ENCODE measurements around the gene DNAAF8.

Gene DNAAF8

GRCh38 chr16:4692460-4693295, 41.7 kb upstream of the DNAAF8 start:
- DNase-seq (ENCODE audit: low read depth), result no peak
- TF ChIP-seq CTCF (conservative IDR thresholded peaks at IDR 0.05; ENCODE audit: low read depth, low read length), result no peak
- H3K4me3 ChIP-seq (ENCODE audit: low read length), result peak overlapping the region; percentile 66

GRCh38 chr16:4693296-4693955, 40.9 kb upstream of the DNAAF8 start, which contains the start of gene NUDT16L1:
Gene NUDT16L1 (plus strand): TSS chr16:4693562. CDS start chr16:4693727, 165 bp downstream.
- no peak for TF ChIP-seq CTCF (conservative IDR thresholded peaks at IDR 0.05; ENCODE audit: low read depth, low read length)
- peak within 1 kb of the TSS; percentile 74 for H3K4me3 ChIP-seq (ENCODE audit: low read length)
- DNase-seq (ENCODE audit: low read depth), result peak; percentile 73

DNA sequence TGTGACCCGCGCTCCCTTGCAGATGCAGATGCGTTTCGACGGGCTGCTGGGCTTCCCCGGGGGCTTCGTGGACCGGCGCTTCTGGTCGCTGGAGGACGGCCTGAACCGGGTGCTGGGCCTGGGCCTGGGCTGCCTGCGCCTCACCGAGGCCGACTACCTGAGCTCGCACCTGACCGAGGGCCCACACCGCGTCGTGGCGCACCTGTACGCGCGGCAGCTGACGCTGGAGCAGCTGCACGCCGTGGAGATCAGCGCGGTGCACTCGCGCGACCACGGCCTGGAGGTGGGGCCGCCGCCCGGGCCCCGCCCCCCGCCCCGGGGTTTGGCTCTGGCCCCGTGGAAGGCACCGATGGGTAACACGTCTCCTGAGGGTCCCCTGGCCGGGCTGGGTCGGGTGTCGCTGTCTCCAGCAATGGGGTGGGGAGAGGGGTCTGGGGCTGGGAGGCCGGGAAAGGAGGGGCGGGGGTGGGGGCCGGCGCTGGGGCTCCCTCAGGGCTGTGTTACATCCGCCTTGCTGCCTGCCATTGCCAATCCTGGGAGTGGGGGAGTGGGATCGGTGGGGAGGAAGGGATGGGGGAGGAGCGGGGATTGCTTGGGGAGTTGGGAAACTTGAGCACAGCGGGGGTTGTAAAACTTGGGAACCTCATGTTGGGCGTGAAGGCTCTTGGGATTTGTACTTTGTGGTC, 40.2 kb upstream of the DNAAF8 start:
- TF ChIP-seq CTCF (conservative IDR thresholded peaks at IDR 0.05; ENCODE audit: low read depth, low read length), result no peak
- peak overlapping the region; percentile 74 for H3K4me3 ChIP-seq (ENCODE audit: low read length)
- no peak for DNase-seq (ENCODE audit: low read depth)

DNA sequence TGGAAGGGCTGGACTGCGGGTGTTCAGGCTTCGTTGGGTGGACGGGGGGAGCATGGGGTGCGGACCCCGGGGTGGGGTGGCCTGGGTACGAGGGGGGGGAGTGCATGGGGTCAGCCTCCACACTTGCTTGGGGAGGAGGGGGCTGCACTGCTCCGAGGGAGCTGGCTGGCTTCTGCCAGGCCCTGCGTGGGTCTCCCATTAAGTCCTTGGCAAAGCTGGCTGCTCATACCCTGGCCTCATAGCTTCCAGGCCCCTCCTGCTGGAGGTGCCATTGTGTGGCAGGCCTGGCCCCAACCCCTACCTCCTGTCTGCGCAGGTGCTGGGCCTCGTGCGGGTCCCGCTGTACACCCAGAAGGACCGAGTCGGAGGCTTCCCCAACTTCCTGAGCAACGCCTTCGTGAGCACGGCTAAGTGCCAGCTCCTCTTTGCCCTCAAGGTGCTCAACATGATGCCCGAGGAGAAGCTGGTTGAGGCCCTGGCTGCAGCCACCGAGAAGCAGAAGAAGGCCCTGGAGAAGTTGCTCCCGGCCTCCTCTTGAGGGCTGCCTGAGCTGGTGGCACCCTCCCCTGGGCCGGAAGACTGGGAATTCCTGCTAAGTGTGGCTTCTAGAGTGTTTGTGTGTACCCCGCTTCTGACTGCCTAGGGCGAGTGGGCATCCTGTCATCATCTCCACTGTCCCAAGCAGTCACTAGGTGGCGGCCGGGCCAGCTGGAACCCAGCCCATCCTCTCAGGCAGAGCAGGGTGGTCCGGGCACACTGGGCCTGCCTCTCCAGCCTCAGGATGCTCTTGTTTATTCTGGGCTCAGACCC, 39.5 kb upstream of the DNAAF8 start:
- peak overlapping the region; percentile 74 for H3K4me3 ChIP-seq (ENCODE audit: low read length)
- TF ChIP-seq CTCF (conservative IDR thresholded peaks at IDR 0.05; ENCODE audit: low read depth, low read length), result no peak
- no peak for DNase-seq (ENCODE audit: low read depth)

GRCh38 chr16:4695473-4696171, 38.7 kb upstream of the DNAAF8 start:
- DNase-seq (ENCODE audit: low read depth), result no peak
- H3K4me3 ChIP-seq (ENCODE audit: low read length), result no peak overlapping the region
- no peak for TF ChIP-seq CTCF (conservative IDR thresholded peaks at IDR 0.05; ENCODE audit: low read depth, low read length)

Data from retinal pigment epithelial cell (primary cell).